HG03460 (cell line): ENCODE measurements around the gene ETNPPL.
"Not testable (repeated sequence)": the region's sequence is repeated elsewhere in the genome, so short reads cannot be mapped to it uniquely, and the experiment has no call there.

Experiments
- ATAC-seq: cut with Tn5 transposase; IDR thresholded peaks from one replicate; pipeline ENCODE4 v1.9.1; 2021; ENCODE audit not compliant: unreplicated experiment

Gene ETNPPL

GRCh38 chr4:108758498-108758897 is 4.4 kb downstream of the ETNPPL start:
- ATAC-seq = no peak

- ATAC-seq = no peak
Measured at GRCh38 chr4:108754327-108754726, 8.5 kb downstream of the ETNPPL start.

- no peak for ATAC-seq
Measured at GRCh38 chr4:108751321-108751720, 11.5 kb downstream of the ETNPPL start.

GRCh38 chr4:108749119-108749518 is 13.7 kb downstream of the ETNPPL start:
- ATAC-seq = no peak

- no peak for ATAC-seq
Measured at GRCh38 chr4:108746511-108746910, 16.3 kb downstream of the ETNPPL start.

- ATAC-seq = no peak
Measured at GRCh38 chr4:108744307-108744706, 18.5 kb downstream of the ETNPPL start.

GRCh38 chr4:108742451-108743420 is 20.1 kb downstream of the ETNPPL start:
- ATAC-seq = no peak

- no peak for ATAC-seq
Measured at GRCh38 chr4:108738003-108738706, 24.7 kb downstream of the ETNPPL start.

GRCh38 chr4:108731006-108731405 is 31.8 kb downstream of the ETNPPL start:
- no peak for ATAC-seq

- ATAC-seq = no peak
Measured at GRCh38 chr4:108730579-108730978, 32.3 kb downstream of the ETNPPL start.

- ATAC-seq = no peak
Measured at GRCh38 chr4:108729731-108730130, 33.1 kb downstream of the ETNPPL start.

GRCh38 chr4:108725457-108725856 is 37.4 kb downstream of the ETNPPL start:
- no peak for ATAC-seq

GRCh38 chr4:108717386-108717785 is 45.5 kb downstream of the ETNPPL start:
- ATAC-seq = no peak

- no peak for ATAC-seq
Measured at GRCh38 chr4:108716340-108716739, 46.5 kb downstream of the ETNPPL start.

- ATAC-seq = no peak
Measured at GRCh38 chr4:108714880-108715279, 48.0 kb downstream of the ETNPPL start.

- not testable (repeated sequence) for ATAC-seq
Measured at GRCh38 chr4:108710578-108710977, 52.3 kb downstream of the ETNPPL start.

GRCh38 chr4:108709722-108710121 is 53.1 kb downstream of the ETNPPL start:
- ATAC-seq = no peak

- no peak for ATAC-seq
Measured at GRCh38 chr4:108709234-108709633, 53.6 kb downstream of the ETNPPL start.

GRCh38 chr4:108706289-108706688 is 56.6 kb downstream of the ETNPPL start:
- ATAC-seq = no peak

GRCh38 chr4:108703966-108704365 is 58.9 kb downstream of the ETNPPL start:
- no peak for ATAC-seq

GRCh38 chr4:108703370-108703769 is 59.5 kb downstream of the ETNPPL start:
- no peak for ATAC-seq

GRCh38 chr4:108702960-108703359 is 59.9 kb downstream of the ETNPPL start:
- ATAC-seq = no peak
